ENCODE data around the gene RUNX2. TPM values are rescaled to one million over a fixed set of nuclear protein-coding genes. Genes with fewer than 3 reads are reported as not detected.

The RUNX2 gene
- total RNA-seq, 4 donors from 2014 or later: 0.78 to 2.0 (median 0.94) TPM

DNA sequence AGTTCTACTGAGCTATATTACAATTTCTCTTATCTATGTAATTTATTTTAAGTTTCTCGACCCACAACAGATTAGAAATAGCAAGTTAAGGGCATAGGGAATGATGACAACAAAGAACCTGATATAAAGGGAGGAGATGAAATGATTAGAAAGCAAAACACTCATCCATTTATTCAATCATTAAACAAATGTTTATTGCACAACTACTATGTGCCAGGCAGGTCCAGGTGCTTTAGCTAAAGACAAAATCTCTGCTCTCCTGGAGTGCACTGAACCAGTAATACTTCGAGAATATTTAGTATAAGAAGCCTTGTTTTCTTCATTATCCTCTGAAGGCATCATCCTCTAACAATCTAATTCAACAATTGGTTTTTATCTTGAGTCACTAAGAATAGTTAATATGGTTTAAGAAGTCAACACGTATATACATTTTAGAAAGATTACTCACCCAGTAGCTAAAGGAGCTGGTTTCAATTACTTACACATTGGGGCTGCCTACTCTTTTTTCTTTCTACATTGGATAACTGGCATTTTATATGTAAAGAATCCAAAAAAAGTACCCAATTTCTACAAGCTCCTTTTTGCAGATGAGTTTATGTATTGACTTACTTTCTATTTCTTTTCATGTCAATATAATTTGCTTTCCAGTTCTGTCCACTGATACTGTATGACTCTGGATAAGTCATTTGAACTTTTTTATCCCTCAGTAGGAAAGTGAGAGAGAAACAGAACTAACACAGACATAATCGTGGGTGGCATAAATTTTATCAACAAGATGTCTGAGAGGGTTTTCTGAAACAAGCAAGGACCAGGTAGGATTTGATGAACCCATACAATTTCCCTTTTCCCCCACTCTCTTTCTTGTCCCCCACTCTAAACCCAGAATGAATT lies 375.0 kb downstream of the RUNX2 start:
- in situ Hi-C loops (cut with MboI; ENCODE audit: low sequenced_read_pairs in 4 of 4): loop anchor here in 3 of 4 donors (25.0 kb wide), 3 partner anchors 291 to 1216 kb away; no protein-coding TSS in a partner anchor
- TF ChIP-seq, protein P1, sequence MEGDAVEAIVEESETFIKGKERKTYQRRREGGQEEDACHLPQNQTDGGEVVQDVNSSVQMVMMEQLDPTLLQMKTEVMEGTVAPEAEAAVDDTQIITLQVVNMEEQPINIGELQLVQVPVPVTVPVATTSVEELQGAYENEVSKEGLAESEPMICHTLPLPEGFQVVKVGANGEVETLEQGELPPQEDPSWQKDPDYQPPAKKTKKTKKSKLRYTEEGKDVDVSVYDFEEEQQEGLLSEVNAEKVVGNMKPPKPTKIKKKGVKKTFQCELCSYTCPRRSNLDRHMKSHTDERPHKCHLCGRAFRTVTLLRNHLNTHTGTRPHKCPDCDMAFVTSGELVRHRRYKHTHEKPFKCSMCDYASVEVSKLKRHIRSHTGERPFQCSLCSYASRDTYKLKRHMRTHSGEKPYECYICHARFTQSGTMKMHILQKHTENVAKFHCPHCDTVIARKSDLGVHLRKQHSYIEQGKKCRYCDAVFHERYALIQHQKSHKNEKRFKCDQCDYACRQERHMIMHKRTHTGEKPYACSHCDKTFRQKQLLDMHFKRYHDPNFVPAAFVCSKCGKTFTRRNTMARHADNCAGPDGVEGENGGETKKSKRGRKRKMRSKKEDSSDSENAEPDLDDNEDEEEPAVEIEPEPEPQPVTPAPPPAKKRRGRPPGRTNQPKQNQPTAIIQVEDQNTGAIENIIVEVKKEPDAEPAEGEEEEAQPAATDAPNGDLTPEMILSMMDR (IDR thresholded peaks at IDR 0.05 in 4 of 5, conservative IDR thresholded peaks at IDR 0.05 in 1 of 5): no peak
- TF ChIP-seq POLR2A (IDR thresholded peaks at IDR 0.05): no peak

DNA sequence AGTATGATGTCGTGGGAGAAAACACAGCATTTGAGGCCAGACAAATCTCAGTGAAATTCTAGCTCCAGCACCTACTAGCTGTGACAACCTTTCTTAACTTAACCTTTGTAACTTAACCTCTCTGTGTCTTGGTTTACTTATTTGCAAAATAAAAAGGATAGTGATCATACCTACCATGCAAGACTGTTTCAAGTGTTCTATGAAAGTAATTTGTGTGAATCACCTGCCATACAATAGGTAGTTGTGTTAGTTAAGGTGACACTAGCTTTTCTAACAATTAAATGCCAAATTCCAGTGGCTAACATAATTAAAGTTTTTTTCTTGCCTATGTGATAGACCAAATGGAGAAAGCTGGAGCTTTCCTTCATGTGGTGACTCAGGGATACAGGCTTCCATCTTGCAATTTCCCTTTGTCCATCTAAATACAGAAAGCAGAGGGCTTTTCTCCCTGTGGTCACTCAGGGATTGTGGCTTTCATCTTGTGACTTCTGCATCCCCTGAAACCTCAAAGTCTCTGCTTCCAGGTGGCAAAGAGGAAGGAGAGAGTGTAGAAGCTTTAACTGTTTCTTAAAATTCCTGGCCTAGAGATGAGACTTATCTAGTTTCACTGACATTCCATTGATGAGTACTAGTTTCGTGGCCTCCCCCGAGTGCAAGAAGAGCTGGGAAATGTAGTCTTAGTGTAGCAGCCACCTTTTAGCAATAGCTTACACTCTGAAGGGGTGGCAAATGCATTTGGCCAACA lies 376.1 kb downstream of the RUNX2 start:
- Histone ChIP-seq H3K27me3 (no peaks in the 10 kb centered on the region), H3K4me1 (no peaks in the 10 kb centered on the region), H3K27ac (no peak overlapping the region), H3K36me3 (no peaks in the 10 kb centered on the region), H3K4me3 (no peak overlapping the region), H3K9me3 (no peaks in the 10 kb centered on the region)
- DNase-seq: no peak
- ATAC-seq: no peak
- intact Hi-C loops (cut with DNase I; ENCODE audit: low total_unique reads) (no loop called here), in situ Hi-C loops (cut with MboI; ENCODE audit: low sequenced_read_pairs in 4 of 4) (loop anchor here in 3 of 4 donors (25.0 kb wide), 3 partner anchors 292 to 1217 kb away; no protein-coding TSS in a partner anchor)
- TF ChIP-seq POLR2A (IDR thresholded peaks at IDR 0.05): no peak
- TF ChIP-seq, protein P1 (IDR thresholded peaks at IDR 0.05 in 4 of 5, conservative IDR thresholded peaks at IDR 0.05 in 1 of 5): no peak

More for the DNA sequence above, 375.0 kb downstream of the RUNX2 start:
- Histone ChIP-seq H3K4me1 (no peaks in the 10 kb centered on the region), H3K9me3 (no peaks in the 10 kb centered on the region), H3K27me3 (no peaks in the 10 kb centered on the region), H3K36me3 (no peaks in the 10 kb centered on the region), H3K4me3 (no peak overlapping the region), H3K27ac (no peak overlapping the region)
- intact Hi-C loops (cut with DNase I; ENCODE audit: low total_unique reads): no loop called here
- DNase-seq (no peak), ATAC-seq (no peak)

DNA sequence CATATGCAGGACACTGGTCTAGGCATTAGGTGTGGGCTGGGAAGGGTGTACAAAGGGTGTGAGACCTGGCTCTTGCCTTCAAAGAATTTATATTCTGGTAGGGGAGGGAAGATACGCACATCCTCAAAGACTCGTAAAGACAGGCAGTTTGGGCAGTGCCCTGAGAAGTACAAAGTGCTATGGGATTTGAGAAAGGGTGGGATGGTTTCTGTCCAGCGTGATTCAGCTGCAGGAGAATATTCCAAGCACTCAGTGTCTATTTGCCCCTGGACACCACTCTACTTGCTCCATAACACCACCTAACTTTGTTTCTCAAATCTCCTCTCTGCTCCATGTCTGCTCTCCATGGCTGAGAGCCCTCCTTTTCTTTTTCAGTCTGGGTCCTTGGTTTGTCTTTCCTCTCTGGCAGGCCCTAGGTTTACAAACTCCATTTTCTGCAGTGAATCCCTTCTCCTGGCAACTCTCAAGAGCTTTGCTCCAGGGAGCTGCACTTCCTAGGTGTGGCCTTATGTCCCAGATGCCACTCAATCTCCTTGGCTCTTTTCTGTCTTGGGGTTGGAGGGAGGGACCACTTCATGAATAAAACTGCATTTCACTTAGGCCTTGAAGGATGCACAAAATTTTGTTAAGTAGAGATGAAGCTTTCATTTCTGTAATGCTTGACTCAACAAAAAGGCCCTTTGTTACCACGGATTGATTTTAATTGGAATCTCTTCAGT lies 377.2 kb downstream of the RUNX2 start:
- H3K36me3 ChIP-seq: no peaks in the 10 kb centered on the region
- H3K27me3 ChIP-seq: no peaks in the 10 kb centered on the region
- DNase-seq (no peak), ATAC-seq (no peak)
- peaks cover 0 to 1% of the 10 kb centered on the region in 2 donors for H3K4me1 ChIP-seq
- H3K27ac ChIP-seq: no peak overlapping the region
- intact Hi-C loops (cut with DNase I; ENCODE audit: low total_unique reads): no loop called here
- H3K4me3 ChIP-seq: no peak overlapping the region
- TF ChIP-seq, protein P1 (IDR thresholded peaks at IDR 0.05 in 4 of 5, conservative IDR thresholded peaks at IDR 0.05 in 1 of 5): no peak
- TF ChIP-seq POLR2A (IDR thresholded peaks at IDR 0.05): no peak
- in situ Hi-C loops (cut with MboI; ENCODE audit: low sequenced_read_pairs in 4 of 4): loop anchor here in 3 of 4 donors (25.0 kb wide), 3 partner anchors 293 to 1218 kb away; no protein-coding TSS in a partner anchor
- H3K9me3 ChIP-seq: no peaks in the 10 kb centered on the region

DNA sequence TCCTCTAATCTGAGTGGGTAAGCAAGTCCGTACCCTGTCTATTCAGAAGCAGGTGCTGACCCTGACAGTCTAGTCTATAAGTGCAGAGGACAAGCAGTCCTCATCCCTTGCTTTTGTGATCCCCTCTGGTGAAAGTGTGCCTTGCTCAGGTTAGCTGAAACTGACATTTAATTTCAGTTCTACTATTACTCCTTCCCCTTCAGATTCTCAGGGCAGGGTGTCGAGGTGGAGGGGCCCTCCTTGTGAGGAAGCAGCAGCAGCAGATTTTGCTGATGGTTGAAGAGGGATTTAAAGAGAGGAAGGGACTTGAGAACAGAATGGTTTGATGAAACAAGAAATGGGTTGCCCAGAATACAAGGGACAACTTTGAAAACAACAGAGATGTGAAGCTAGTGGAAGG lies 378.2 kb downstream of the RUNX2 start:
- H3K9me3 ChIP-seq: no peaks in the 10 kb centered on the region
- no peak overlapping the region for H3K4me3 ChIP-seq
- peaks cover 0 to 7% of the 10 kb centered on the region in 2 donors for H3K4me1 ChIP-seq
- TF ChIP-seq, protein P1 (IDR thresholded peaks at IDR 0.05 in 4 of 5, conservative IDR thresholded peaks at IDR 0.05 in 1 of 5): no peak
- intact Hi-C loops (cut with DNase I; ENCODE audit: low total_unique reads) (no loop called here), in situ Hi-C loops (cut with MboI; ENCODE audit: low sequenced_read_pairs in 4 of 4) (loop anchor here in 3 of 4 donors (25.0 kb wide), 3 partner anchors 294 to 1219 kb away; no protein-coding TSS in a partner anchor)
- no peaks in the 10 kb centered on the region for H3K36me3 ChIP-seq
- DNase-seq: no peak
- no peak for ATAC-seq
- H3K27ac ChIP-seq: no peak overlapping the region
- H3K27me3 ChIP-seq: no peaks in the 10 kb centered on the region

All from gastrocnemius medialis (tissue), 4 donors.